ENCODE results near the gene ASB2. TPM values are rescaled to one million over a fixed set of nuclear protein-coding genes. Genes with fewer than 3 reads are reported as not detected.

The ASB2 gene
- polyA plus RNA-seq, 1 donor (not counting 4 experiments of a cell fraction or from before 2014, with no cell fraction given): 0.56 TPM

DNA sequence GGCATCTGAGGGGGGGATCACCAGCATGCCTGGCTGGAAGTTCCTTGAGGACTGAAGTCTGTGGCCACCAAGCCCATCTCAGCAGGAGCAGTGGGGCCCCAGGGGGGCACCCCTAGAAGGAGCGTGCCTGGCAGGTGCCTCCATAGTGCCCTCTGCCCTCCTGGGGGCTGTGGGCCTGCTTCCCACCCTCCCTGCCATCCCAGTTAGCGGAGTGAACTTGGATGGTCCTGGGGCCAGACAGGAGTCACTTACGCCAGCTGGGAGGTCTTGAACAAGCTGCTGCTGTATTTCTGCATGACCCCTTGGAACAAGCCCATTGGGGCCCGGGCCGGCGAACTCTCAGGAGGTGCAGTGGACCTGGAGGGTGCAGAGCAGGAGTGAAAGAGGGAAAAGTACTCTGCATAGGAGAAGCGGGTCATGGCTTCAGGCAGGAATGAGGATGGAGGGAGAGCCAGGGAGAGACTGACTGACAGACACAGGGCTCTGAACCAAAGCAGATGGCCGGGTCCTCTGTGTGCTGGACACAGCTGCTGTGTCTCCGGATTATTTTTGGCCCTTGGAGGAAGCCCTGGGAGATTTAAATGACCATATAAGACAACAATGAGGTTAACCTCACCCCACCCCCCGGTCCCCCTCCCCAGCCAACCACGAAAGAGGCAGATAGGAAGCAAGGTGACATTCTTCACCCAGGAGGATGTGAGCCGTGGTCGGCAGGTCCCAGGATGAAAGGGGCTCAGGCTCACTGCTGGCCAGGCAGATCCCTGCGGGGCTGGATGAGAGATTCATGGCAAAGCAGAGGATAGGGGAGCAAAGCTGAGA, 19.6 kb downstream of the ASB2 start:
- no peak overlapping the region for H3K4me2 ChIP-seq (ENCODE audit: control insufficient read depth, extremely low read depth, insufficient read depth, low read depth, low read length)
- H3K9me3 ChIP-seq (ENCODE audit: control insufficient read depth, low read depth, low read length): no peaks in the 10 kb centered on the region
- H3K9ac ChIP-seq (ENCODE audit: control insufficient read depth, extremely low read depth, insufficient read depth, low read length): no peak overlapping the region
- no peak for FAIRE-seq
- no peaks in the 10 kb centered on the region for H3K79me2 ChIP-seq (ENCODE audit: control insufficient read depth, insufficient read depth, low read length)
- no peaks in the 10 kb centered on the region for H3K27me3 ChIP-seq (ENCODE audit: control insufficient read depth, extremely low read depth, insufficient read depth, low read length)
- no peaks in the 10 kb centered on the region for H4K20me1 ChIP-seq (ENCODE audit: control insufficient read depth, extremely low read depth, insufficient read depth, low read length)
- H2AFZ ChIP-seq (ENCODE audit: control insufficient read depth, low read length): no peak overlapping the region
- no peak overlapping the region for H3K4me3 ChIP-seq (ENCODE audit: control insufficient read depth in 2 of 3, extremely low read depth in 1 of 3, insufficient read depth in 2 of 3, low read depth in 1 of 3, low read length in 3 of 3)
- H3K9me1 ChIP-seq (ENCODE audit: control insufficient read depth, extremely low read depth, insufficient read depth, low read length): no peaks in the 10 kb centered on the region
- DNase-seq (ENCODE audit: low read depth, low spot score): no peak
- dilution Hi-C loops (cut with MboI; ENCODE audit: extremely low pct_ligation_motif_present, low sequenced_read_pairs): no loop called here
- H3K27ac ChIP-seq (ENCODE audit: control insufficient read depth, insufficient read depth, low read length): no peak overlapping the region
- H3K36me3 ChIP-seq (ENCODE audit: control insufficient read depth in 2 of 2, extremely low read depth in 1 of 2, insufficient read depth in 2 of 2, low read length in 2 of 2): no peaks in the 10 kb centered on the region
- TF ChIP-seq EZH2 (IDR thresholded peaks at IDR 0.05; ENCODE audit: low read length): no peak
- peaks cover 19% of the 10 kb centered on the region for H3K4me1 ChIP-seq (ENCODE audit: control insufficient read depth, extremely low read depth, insufficient read depth, low read length)

- no peaks in the 10 kb centered on the region for H3K9me3 ChIP-seq (ENCODE audit: control insufficient read depth, low read depth, low read length)
- TF ChIP-seq EZH2 (IDR thresholded peaks at IDR 0.05; ENCODE audit: low read length): no peak
- TF ChIP-seq, protein P1, sequence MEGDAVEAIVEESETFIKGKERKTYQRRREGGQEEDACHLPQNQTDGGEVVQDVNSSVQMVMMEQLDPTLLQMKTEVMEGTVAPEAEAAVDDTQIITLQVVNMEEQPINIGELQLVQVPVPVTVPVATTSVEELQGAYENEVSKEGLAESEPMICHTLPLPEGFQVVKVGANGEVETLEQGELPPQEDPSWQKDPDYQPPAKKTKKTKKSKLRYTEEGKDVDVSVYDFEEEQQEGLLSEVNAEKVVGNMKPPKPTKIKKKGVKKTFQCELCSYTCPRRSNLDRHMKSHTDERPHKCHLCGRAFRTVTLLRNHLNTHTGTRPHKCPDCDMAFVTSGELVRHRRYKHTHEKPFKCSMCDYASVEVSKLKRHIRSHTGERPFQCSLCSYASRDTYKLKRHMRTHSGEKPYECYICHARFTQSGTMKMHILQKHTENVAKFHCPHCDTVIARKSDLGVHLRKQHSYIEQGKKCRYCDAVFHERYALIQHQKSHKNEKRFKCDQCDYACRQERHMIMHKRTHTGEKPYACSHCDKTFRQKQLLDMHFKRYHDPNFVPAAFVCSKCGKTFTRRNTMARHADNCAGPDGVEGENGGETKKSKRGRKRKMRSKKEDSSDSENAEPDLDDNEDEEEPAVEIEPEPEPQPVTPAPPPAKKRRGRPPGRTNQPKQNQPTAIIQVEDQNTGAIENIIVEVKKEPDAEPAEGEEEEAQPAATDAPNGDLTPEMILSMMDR (optimal IDR thresholded peaks at IDR 0.05 in 1 of 3, IDR thresholded peaks at IDR 0.05 in 1 of 3, conservative IDR thresholded peaks at IDR 0.05 in 1 of 3; ENCODE audit: extremely low read depth in 1 of 3, insufficient read depth in 2 of 3, low read length in 3 of 3): no peak
- FAIRE-seq: no peak
- no peak overlapping the region for H2AFZ ChIP-seq (ENCODE audit: control insufficient read depth, low read length)
- dilution Hi-C loops (cut with MboI; ENCODE audit: extremely low pct_ligation_motif_present, low sequenced_read_pairs): no loop called here
- no peaks in the 10 kb centered on the region for H3K27me3 ChIP-seq (ENCODE audit: control insufficient read depth, extremely low read depth, insufficient read depth, low read length)
- H3K4me3 ChIP-seq (ENCODE audit: control insufficient read depth in 2 of 3, extremely low read depth in 1 of 3, insufficient read depth in 2 of 3, low read depth in 1 of 3, low read length in 3 of 3): no peak overlapping the region
- H3K79me2 ChIP-seq (ENCODE audit: control insufficient read depth, insufficient read depth, low read length): no peaks in the 10 kb centered on the region
- H3K27ac ChIP-seq (ENCODE audit: control insufficient read depth, insufficient read depth, low read length): no peak overlapping the region
- no peaks in the 10 kb centered on the region for H3K36me3 ChIP-seq (ENCODE audit: control insufficient read depth in 2 of 2, extremely low read depth in 1 of 2, insufficient read depth in 2 of 2, low read length in 2 of 2)
- no peak overlapping the region for H3K4me2 ChIP-seq (ENCODE audit: control insufficient read depth, extremely low read depth, insufficient read depth, low read depth, low read length)
- no peak overlapping the region for H3K9ac ChIP-seq (ENCODE audit: control insufficient read depth, extremely low read depth, insufficient read depth, low read length)
- no peaks in the 10 kb centered on the region for H3K9me1 ChIP-seq (ENCODE audit: control insufficient read depth, extremely low read depth, insufficient read depth, low read length)
- no peak for DNase-seq (ENCODE audit: low read depth, low spot score)
- peaks cover 19% of the 10 kb centered on the region for H3K4me1 ChIP-seq (ENCODE audit: control insufficient read depth, extremely low read depth, insufficient read depth, low read length)
- H4K20me1 ChIP-seq (ENCODE audit: control insufficient read depth, extremely low read depth, insufficient read depth, low read length): no peaks in the 10 kb centered on the region
These were observed 20.4 kb downstream of the ASB2 start for GRCh38 chr14:93955850-93956481.

All from keratinocyte (primary cell).